LNCaP clone FGC (cell line): ENCODE data around the gene HYCC1.

ENCODE experiments used
- DNase-seq: peaks from one replicate; pipeline ENCODE4 v3.0.0-alpha.2; 2011; ENCODE audit warnings: low read depth
- H3K4me3 ChIP-seq: 2 replicates; pipeline ENCODE4 v1.5.1; 2011; ENCODE audit warnings: mild to moderate bottlenecking, low read depth, low read length, control low read depth
- CTCF ChIP-seq: IDR thresholded peaks from 2 replicates; pipeline ENCODE4 v1.5.1; 2012; ENCODE audit warnings: mild to moderate bottlenecking; ENCODE audit not compliant: control insufficient read depth, insufficient read depth; ENCODE audit errors: extremely low read depth

Gene HYCC1

GRCh38 chr7:23012908-23013714 lies 819 bp downstream of the HYCC1 start:
- no peak for DNase-seq
- peak overlapping the region; percentile 75 for H3K4me3 ChIP-seq
- 0 out of 2 replicates have a peak, but pooled peaks have one; percentile 8 for TF ChIP-seq CTCF

GRCh38 chr7:23012186-23012585 lies 1.7 kb downstream of the HYCC1 start:
- TF ChIP-seq CTCF: no peak

GRCh38 chr7:23011222-23011924 lies 2.6 kb downstream of the HYCC1 start:
- no peak overlapping the region for H3K4me3 ChIP-seq
- no peak for TF ChIP-seq CTCF
- DNase-seq: no peak

More at GRCh38 chr7:23012186-23012585, 1.7 kb downstream of the HYCC1 start:
- no peak for DNase-seq
- no peak overlapping the region for H3K4me3 ChIP-seq

- H3K4me3 ChIP-seq: no peak overlapping the region
- no peak for DNase-seq
- TF ChIP-seq CTCF: no peak
These were observed 4.6 kb downstream of the HYCC1 start for GRCh38 chr7:23009303-23009702.

GRCh38 chr7:23004247-23004520 lies 9.7 kb downstream of the HYCC1 start:
- TF ChIP-seq CTCF: no peak
- no peak overlapping the region for H3K4me3 ChIP-seq

GRCh38 chr7:23003505-23004246 lies 10.3 kb downstream of the HYCC1 start:
- no peak overlapping the region for H3K4me3 ChIP-seq
- TF ChIP-seq CTCF: no peak
- no peak for DNase-seq

More at GRCh38 chr7:23004247-23004520, 9.7 kb downstream of the HYCC1 start:
- DNase-seq: no peak
